ENCODE measurements around the gene FOXP1.

The FOXP1 gene

DNA sequence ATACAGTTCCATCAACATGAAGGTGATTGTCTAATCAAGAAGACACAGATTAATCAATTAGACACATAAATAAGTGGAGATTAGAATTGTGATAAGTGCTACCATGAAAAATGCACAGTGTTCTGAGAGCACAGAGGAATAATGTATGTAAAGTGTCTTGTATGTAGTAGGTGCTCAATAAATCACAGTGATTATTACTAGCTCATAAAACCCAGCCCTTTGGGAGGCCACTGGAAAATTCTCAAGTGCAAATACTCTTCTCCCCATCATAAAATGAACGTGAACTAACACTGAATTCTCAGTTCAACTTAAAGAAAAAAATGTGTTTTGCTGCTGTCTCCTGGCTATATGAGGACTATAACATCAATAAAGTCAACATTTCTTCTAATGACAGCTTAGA, 368.2 kb downstream of the FOXP1 start:
- H3K27ac ChIP-seq (ENCODE audit: low read depth, low read length) = no peak overlapping the region
- peaks cover 22% of the 10 kb centered on the region for H3K4me1 ChIP-seq (ENCODE audit: insufficient read depth, low read length)
- H3K27me3 ChIP-seq (ENCODE audit: control insufficient read depth in 1 of 2, insufficient read depth in 2 of 2, low read length in 2 of 2) = no peaks in the 10 kb centered on the region
- H3K9ac ChIP-seq (ENCODE audit: low read length) = no peak overlapping the region
- no peak overlapping the region for H3K4me3 ChIP-seq (ENCODE audit: low read depth in 1 of 2, low read length in 2 of 2)
- no peaks in the 10 kb centered on the region for H3K9me3 ChIP-seq (ENCODE audit: low read length)
- H3K36me3 ChIP-seq (ENCODE audit: insufficient read depth, low read length) = peaks cover 4% of the 10 kb centered on the region

GRCh38 chr3:71214797-71215196, 368.7 kb downstream of the FOXP1 start:
- H3K36me3 ChIP-seq (ENCODE audit: insufficient read depth, low read length) = peaks cover 4% of the 10 kb centered on the region
- no peak overlapping the region for H3K4me3 ChIP-seq (ENCODE audit: low read depth in 1 of 2, low read length in 2 of 2)
- no peaks in the 10 kb centered on the region for H3K27me3 ChIP-seq (ENCODE audit: control insufficient read depth in 1 of 2, insufficient read depth in 2 of 2, low read length in 2 of 2)
- peaks cover 27% of the 10 kb centered on the region for H3K4me1 ChIP-seq (ENCODE audit: insufficient read depth, low read length)
- no peaks in the 10 kb centered on the region for H3K9me3 ChIP-seq (ENCODE audit: low read length)
- H3K9ac ChIP-seq (ENCODE audit: low read length) = no peak overlapping the region
- H3K27ac ChIP-seq (ENCODE audit: low read depth, low read length) = no peak overlapping the region

DNA sequence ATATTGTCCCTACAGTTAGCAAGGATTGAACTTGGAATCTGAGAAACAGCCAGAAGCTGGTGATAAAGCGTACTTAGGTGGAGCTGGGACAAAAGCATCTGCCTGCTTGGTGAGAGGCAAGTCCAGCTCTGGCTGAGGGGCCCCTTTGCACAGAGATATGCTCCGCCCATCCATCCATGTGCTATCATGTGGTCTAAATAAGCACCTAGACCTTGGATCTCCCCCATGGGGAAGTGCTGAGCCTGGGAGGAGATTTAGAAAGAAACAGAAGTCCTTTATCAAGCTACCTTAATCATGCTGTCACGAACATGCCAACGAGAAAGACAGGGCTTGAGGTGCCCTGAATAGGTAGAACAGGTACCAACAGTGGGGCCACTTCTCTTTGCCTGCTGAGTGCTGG, 369.5 kb downstream of the FOXP1 start:
- no peaks in the 10 kb centered on the region for H3K9me3 ChIP-seq (ENCODE audit: low read length)
- no peaks in the 10 kb centered on the region for H3K27me3 ChIP-seq (ENCODE audit: control insufficient read depth in 1 of 2, insufficient read depth in 2 of 2, low read length in 2 of 2)
- H3K9ac ChIP-seq (ENCODE audit: low read length) = no peak overlapping the region
- H3K4me1 ChIP-seq (ENCODE audit: insufficient read depth, low read length) = peaks cover 35% of the 10 kb centered on the region
- no peak overlapping the region for H3K4me3 ChIP-seq (ENCODE audit: low read depth in 1 of 2, low read length in 2 of 2)
- H3K27ac ChIP-seq (ENCODE audit: low read depth, low read length) = no peak overlapping the region
- H3K36me3 ChIP-seq (ENCODE audit: insufficient read depth, low read length) = peaks cover 4% of the 10 kb centered on the region

DNA sequence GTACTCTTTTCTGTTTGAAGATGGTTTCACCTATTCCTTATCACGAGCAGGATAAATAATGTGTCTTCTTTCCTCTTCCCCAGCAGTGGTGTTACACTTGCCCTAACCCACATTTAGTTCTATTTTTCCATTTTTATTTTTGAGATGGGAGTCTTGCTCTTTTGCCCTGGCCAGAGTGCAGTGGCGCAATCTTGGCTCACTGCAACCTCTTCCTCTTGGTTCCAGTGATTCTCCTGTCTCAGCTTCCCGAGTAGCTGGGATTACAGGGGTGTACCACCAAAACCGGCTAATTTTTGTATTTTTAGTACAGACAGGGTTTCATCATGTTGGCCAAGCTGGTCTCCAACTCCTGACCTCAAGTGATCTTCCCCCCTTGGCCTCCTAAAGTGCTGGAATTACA, 372.4 kb downstream of the FOXP1 start:
- peak overlapping the region; percentile 82 for H3K27ac ChIP-seq (ENCODE audit: low read depth, low read length)
- no peaks in the 10 kb centered on the region for H3K27me3 ChIP-seq (ENCODE audit: control insufficient read depth in 1 of 2, insufficient read depth in 2 of 2, low read length in 2 of 2)
- H3K36me3 ChIP-seq (ENCODE audit: insufficient read depth, low read length) = no peaks in the 10 kb centered on the region
- H3K9me3 ChIP-seq (ENCODE audit: low read length) = no peaks in the 10 kb centered on the region
- peaks cover 61% of the 10 kb centered on the region for H3K4me1 ChIP-seq (ENCODE audit: insufficient read depth, low read length)
- no peak overlapping the region for H3K4me3 ChIP-seq (ENCODE audit: low read depth in 1 of 2, low read length in 2 of 2)
- H3K9ac ChIP-seq (ENCODE audit: low read length) = no peak overlapping the region

DNA sequence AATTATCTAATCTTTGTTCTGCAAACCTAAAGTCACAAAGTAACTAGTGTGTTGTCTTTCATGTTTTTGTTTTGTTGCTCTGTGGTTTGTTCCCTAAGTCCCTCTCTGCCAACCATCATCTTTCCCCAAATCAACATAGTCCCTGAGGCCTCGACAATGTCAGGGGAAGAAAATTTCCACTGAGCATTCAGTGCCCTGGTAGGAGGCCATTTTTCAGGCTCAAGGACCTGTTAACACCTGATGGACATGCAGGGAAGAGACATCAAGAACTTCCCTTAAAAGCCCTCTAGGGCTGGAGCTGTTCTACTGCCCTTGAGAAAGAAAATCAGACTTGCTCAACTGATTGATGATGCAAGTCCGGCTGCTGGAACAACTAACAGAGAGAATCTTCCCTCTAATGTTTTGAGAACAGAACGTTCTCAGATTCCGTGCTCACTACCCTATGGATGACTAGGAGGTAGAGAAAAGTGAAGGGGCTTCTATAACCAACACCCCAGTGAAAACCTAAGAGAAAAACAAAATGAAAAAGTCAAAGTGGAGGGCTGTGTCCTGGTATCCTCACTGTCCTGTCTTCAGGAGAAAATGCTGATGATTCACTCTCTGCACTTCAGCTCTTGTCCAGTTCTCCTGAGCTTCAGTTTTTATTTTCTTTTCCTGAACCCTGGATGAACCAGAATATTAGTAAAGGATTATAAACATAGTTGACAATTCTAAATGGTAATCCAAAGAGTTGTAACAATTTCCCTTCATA, 373.1 kb downstream of the FOXP1 start:
- Histone ChIP-seq H3K4me1 (ENCODE audit: insufficient read depth, low read length) (peaks cover 58% of the 10 kb centered on the region), H3K9ac (ENCODE audit: low read length) (no peak overlapping the region), H3K36me3 (ENCODE audit: insufficient read depth, low read length) (no peaks in the 10 kb centered on the region), H3K9me3 (ENCODE audit: low read length) (no peaks in the 10 kb centered on the region), H3K27ac (ENCODE audit: low read depth, low read length) (peak overlapping the region; percentile 82), H3K27me3 (ENCODE audit: control insufficient read depth in 1 of 2, insufficient read depth in 2 of 2, low read length in 2 of 2) (no peaks in the 10 kb centered on the region), H3K4me3 (ENCODE audit: low read depth in 1 of 2, low read length in 2 of 2) (no peak overlapping the region)

GRCh38 chr3:71208211-71209095, 375.1 kb downstream of the FOXP1 start:
- Histone ChIP-seq H3K4me3 (ENCODE audit: low read depth in 1 of 2, low read length in 2 of 2) (no peak overlapping the region), H3K27me3 (ENCODE audit: control insufficient read depth in 1 of 2, insufficient read depth in 2 of 2, low read length in 2 of 2) (no peaks in the 10 kb centered on the region), H3K27ac (ENCODE audit: low read depth, low read length) (peak overlapping the region; percentile 82), H3K36me3 (ENCODE audit: insufficient read depth, low read length) (no peaks in the 10 kb centered on the region), H3K9me3 (ENCODE audit: low read length) (no peaks in the 10 kb centered on the region), H3K9ac (ENCODE audit: low read length) (no peak overlapping the region), H3K4me1 (ENCODE audit: insufficient read depth, low read length) (peaks cover 75% of the 10 kb centered on the region)

- Histone ChIP-seq H3K4me3 (ENCODE audit: low read depth in 1 of 2, low read length in 2 of 2) (no peak overlapping the region), H3K9me3 (ENCODE audit: low read length) (no peaks in the 10 kb centered on the region), H3K4me1 (ENCODE audit: insufficient read depth, low read length) (peaks cover 84% of the 10 kb centered on the region), H3K27me3 (ENCODE audit: control insufficient read depth in 1 of 2, insufficient read depth in 2 of 2, low read length in 2 of 2) (no peaks in the 10 kb centered on the region), H3K36me3 (ENCODE audit: insufficient read depth, low read length) (no peaks in the 10 kb centered on the region), H3K9ac (ENCODE audit: low read length) (no peak overlapping the region), H3K27ac (ENCODE audit: low read depth, low read length) (no peak overlapping the region)
These were observed 375.9 kb downstream of the FOXP1 start for GRCh38 chr3:71207632-71208031.

DNA sequence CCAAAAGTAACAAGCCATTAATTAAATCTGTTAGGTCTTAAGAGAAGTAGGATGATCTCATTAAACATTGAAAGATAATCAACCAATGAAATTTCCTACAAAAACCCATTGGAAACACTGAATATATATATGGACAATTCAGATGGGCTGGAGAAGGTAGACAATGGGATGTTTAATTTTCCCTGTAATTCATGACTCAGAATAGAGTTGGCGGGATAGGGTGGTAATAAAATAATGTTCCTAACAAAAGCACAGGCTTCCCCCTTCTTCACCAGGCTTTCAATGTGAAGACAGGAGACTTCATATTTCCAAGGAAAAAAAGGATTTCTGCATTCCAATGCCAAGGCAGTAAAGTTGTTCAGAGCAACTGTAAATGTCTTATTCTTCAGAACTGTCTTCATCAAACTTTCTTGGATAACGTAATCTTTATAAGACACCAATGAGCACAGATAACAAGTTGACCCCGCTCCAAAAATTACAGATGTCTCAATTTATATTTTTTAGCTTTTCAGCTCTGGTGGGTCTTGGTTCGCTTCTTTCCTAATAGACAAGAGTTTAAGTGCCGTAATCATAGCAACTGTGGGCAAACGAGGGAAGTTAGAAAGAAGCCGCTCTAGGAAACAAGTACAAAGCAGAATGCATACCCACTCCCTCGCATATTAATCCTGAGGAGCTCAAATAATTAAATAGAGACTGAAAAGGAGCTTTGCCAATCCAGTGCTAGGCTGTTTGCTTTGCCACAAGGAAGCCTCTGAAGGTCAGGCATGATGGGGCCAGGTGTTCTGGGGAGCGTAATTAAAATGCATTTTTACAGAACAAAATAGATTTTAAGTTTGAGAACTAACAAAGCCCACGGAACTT, 377.0 kb downstream of the FOXP1 start:
- no peaks in the 10 kb centered on the region for H3K27me3 ChIP-seq (ENCODE audit: control insufficient read depth in 1 of 2, insufficient read depth in 2 of 2, low read length in 2 of 2)
- H3K4me1 ChIP-seq (ENCODE audit: insufficient read depth, low read length) = peaks cover 93% of the 10 kb centered on the region
- H3K27ac ChIP-seq (ENCODE audit: low read depth, low read length) = peak overlapping the region; percentile 60
- H3K4me3 ChIP-seq (ENCODE audit: low read depth in 1 of 2, low read length in 2 of 2) = no peak overlapping the region
- no peaks in the 10 kb centered on the region for H3K9me3 ChIP-seq (ENCODE audit: low read length)
- no peak overlapping the region for H3K9ac ChIP-seq (ENCODE audit: low read length)
- H3K36me3 ChIP-seq (ENCODE audit: insufficient read depth, low read length) = no peaks in the 10 kb centered on the region

DNA sequence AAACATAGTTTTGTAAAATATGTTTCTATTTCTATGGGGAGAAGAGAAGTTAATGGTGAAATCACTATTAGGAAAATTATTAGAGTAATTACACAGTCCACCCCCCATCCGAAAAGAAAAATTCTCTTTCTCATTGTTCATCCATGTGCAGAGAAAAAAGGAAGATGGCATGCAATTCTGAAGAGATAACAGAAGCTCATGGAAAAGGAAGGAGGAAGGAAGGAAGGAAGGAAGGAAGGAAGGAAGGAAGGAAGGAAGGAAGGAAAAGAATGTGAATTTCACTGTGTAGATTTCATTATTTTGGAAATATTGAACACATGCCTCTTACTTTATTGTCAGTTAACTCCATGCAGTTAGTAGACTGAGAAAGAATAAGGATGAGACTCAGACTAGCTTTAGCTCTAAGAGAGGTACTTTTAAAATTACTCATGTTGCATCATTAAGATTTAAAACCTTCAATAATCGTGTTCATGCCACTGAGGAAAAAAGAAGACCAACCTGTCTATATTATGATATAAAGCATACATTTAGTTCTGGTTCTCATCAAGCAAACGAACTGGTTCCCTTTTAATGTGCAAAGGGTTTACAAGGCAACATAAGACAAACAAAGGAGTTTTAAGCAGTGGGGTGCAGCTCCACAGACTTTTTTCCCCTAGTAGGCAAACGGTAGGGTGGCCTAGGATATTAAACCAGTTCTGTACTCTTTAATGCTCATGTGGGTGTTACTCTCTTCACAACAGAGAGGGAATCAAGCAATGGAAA, 379.6 kb downstream of the FOXP1 start:
- Histone ChIP-seq H3K36me3 (ENCODE audit: insufficient read depth, low read length) (no peaks in the 10 kb centered on the region), H3K9ac (ENCODE audit: low read length) (no peak overlapping the region), H3K4me3 (ENCODE audit: low read depth in 1 of 2, low read length in 2 of 2) (no peak overlapping the region), H3K4me1 (ENCODE audit: insufficient read depth, low read length) (peaks cover 68% of the 10 kb centered on the region), H3K27ac (ENCODE audit: low read depth, low read length) (peak overlapping the region; percentile 63), H3K9me3 (ENCODE audit: low read length) (no peaks in the 10 kb centered on the region), H3K27me3 (ENCODE audit: control insufficient read depth in 1 of 2, insufficient read depth in 2 of 2, low read length in 2 of 2) (no peaks in the 10 kb centered on the region)

DNA sequence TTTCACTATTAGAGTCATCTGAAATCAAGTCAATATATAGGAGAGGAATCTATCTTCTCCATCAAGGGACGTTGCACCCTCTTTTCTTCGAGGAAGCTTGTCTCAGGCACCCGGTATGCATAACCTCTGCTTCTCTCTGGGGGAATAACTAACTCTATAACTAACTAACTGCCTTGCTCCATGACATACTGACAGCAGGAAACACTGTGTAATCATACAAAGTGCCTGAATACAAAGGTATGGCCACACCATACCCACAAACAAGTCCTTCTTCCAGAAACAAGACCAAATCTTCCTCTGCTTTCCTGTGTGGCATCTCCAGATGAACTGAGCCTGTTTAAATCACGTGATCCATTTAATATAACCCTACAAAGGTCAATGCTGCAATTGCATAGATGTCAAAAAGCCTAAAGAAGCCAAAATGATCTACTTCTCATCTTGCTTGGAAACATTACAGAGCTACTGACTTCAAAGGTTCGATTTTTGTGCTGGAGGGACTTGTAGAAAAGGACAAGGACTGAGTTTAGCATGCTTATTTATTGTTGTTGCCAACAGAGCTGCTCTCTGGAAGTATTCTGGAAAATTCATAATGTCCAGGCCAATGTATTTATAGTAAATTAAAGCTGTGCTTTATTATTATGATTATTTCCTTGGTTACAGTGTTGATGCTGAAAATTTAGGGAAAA, 380.5 kb downstream of the FOXP1 start:
- H3K27ac ChIP-seq (ENCODE audit: low read depth, low read length) = peak overlapping the region; percentile 79

More for the DNA sequence above, 380.5 kb downstream of the FOXP1 start:
- H3K9ac ChIP-seq (ENCODE audit: low read length) = no peak overlapping the region
- no peaks in the 10 kb centered on the region for H3K9me3 ChIP-seq (ENCODE audit: low read length)
- H3K4me3 ChIP-seq (ENCODE audit: low read depth in 1 of 2, low read length in 2 of 2) = no peak overlapping the region
- peaks cover 59% of the 10 kb centered on the region for H3K4me1 ChIP-seq (ENCODE audit: insufficient read depth, low read length)
- no peaks in the 10 kb centered on the region for H3K27me3 ChIP-seq (ENCODE audit: control insufficient read depth in 1 of 2, insufficient read depth in 2 of 2, low read length in 2 of 2)
- H3K36me3 ChIP-seq (ENCODE audit: insufficient read depth, low read length) = no peaks in the 10 kb centered on the region
